GM19395 (cell line): ENCODE results near the gene DCLRE1B.
A peak's percentile ranks its signal among the peaks of the same experiment; 100 is the strongest.

Experiments
- ATAC-seq: cut with Tn5 transposase; IDR thresholded peaks from one replicate; pipeline ENCODE4 v1.9.1; 2021; ENCODE audit warnings: mild to moderate bottlenecking, moderate library complexity; ENCODE audit not compliant: unreplicated experiment

Gene DCLRE1B

GRCh38 chr1:113886417-113887401 is 18.4 kb upstream of the DCLRE1B start:
- ATAC-seq, result no peak

- no peak for ATAC-seq
Observed at GRCh38 chr1:113887402-113888175, 17.5 kb upstream of the DCLRE1B start, which contains the start of gene BCL2L15. Gene BCL2L15 (minus strand): TSS chr1:113887581. CDS start chr1:113887375, 206 bp downstream.

- no peak for ATAC-seq
Observed at GRCh38 chr1:113890816-113891215, 14.3 kb upstream of the DCLRE1B start.

GRCh38 chr1:113891631-113892220 is 13.4 kb upstream of the DCLRE1B start:
- ATAC-seq, result no peak

GRCh38 chr1:113893267-113893666 is 11.9 kb upstream of the DCLRE1B start:
- ATAC-seq, result no peak

DNA sequence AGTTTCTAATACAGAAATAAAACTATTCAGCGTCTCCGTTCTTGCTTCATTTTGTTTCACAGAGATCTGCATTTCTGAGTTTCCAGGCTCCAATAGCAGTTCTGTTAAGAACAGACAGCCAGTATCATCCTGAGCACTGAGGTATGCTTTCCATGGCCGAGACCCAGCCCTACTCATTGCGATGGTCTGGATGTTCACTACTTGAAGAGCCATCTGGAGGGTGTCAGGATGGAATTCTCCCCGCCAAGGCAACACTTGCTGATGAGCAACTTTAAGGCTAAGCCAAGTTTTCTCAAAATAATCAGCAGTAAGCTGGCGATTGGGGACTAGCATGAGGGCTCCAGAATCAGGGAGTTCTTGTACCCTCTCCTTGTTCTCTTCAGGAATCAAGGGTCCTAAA is 10.0 kb upstream of the DCLRE1B start:
- no peak for ATAC-seq

- ATAC-seq, result no peak
Observed at GRCh38 chr1:113895961-113896360, 9.2 kb upstream of the DCLRE1B start.

DNA sequence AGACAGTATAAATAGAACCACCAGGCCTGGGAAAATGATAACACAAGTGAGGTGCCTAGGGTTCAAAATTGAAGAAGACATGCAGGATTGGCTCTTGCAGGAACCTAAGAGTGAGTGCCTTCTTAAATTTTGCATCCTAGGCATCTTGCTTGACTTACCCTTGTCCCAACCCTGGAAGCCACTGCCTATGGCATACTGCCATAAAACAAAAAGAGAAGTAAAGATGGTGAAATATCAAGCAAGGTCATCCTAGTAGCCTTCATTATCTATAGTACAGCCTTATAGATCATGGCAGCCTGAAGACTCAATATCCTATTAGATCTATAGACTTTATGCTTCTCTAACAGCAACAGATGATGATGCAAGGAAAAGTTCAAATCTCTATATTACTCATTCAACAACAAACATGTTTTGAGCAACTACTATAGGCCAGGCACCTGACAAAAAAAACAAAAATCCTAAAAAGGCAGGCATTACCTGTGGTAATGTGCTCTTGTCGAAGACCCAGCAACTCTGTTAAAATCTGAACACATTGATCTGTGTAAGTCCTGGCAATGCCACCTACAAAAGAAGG is 6.8 kb upstream of the DCLRE1B start:
- ATAC-seq, result no peak

DNA sequence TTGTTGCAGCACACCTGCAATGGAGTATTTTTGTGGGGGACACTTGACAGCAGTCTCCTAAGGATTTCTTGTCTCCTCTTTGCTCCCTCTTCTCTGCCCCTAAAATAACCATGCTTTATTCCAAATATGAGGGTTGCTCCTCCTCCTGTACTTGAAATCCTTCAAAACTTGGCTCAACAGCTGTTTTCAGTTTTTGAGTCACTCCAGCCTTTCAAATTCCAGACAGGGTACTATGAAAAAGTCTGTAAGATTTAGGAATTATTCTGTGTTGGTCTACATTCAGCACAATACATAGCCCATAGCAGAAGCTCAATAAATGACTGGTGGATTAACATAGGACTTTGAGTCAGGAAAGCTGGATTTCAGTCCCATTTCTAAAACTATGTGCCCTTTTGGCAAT is 6.0 kb upstream of the DCLRE1B start:
- ATAC-seq, result no peak

- ATAC-seq, result no peak
Observed at GRCh38 chr1:113901191-113901590, 3.9 kb upstream of the DCLRE1B start.

DNA sequence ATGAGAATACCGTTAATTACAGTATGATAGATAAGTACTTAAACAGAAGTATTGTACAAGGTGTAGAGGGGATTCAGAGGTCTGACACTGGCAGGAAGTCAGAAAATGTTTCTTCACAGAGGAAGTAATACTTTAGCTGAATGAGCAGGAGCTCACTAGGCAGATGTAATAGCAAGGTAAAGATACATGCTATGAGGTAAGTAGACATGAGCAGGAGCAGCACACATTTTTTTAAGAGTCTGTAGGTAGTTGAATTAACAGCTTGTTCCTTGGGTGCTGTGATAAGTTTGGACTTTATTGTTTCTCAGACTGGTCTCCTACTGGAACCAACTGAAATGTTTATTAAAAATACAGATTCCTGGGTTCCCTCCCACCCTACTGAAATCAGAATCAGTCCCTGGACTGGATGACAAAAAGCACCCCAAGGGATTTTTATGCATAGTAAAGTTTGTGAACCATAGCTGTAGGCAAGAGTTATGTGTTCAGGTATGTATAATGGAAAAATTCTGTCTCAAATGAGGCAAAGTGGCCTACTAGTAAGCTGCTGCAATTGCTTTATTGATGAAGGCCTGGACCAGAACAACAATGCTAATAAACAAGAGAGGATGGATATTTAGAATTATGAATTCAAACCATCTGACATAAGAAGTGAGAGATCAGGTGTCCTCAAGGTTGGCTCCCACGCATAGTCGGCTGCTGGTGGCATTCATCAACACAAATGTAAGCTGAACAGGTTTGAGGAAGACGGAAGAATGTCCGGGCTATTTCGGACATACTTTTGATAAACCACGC is 1.4 kb upstream of the DCLRE1B start:
- no peak for ATAC-seq

GRCh38 chr1:113904293-113904673 is 843 bp upstream of the DCLRE1B start:
- peak; percentile 45 for ATAC-seq

GRCh38 chr1:113905435-113905861 is 322 bp downstream of the DCLRE1B start:
- ATAC-seq, result peak; percentile 5

DNA sequence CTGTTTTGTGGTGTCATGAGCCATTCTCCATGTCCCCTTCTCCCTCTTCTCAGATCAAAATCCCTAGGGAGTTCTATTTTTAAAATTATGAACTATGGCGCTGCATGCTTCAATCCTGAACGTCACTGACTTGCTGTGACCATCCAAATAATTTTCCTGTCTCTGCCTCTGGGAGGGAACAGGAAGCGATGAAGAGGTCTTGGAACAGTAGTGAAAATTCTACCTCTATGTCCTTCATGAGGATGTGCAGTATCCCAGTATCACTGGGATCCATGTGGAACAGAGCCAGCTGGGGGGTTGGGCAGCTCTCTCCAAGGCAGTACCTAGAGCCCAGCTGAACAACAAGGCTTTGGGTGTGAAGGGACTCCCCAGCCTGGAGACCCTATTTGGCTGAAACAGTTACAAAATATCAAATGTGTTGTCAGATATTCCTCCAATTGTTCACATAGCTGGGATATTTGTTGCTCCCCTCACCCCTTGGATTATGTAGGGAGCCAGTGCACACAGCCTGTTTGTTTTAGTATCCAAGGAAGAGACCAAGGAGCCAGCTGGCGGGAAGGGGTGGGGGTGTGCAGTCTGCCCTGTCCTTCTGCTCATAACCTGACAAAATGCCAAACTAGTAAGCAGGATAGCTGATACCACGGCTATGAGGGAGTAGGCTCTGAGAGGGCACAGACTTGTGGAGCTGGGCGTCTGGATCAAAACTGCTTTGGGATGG is 7.6 kb downstream of the DCLRE1B start:
- no peak for ATAC-seq

- no peak for ATAC-seq
Observed at GRCh38 chr1:113913312-113913668, 8.2 kb downstream of the DCLRE1B start.

- ATAC-seq, result no peak
Observed at GRCh38 chr1:113913887-113914664, 8.9 kb downstream of the DCLRE1B start.

GRCh38 chr1:113916974-113917373 is 11.8 kb downstream of the DCLRE1B start:
- no peak for ATAC-seq

DNA sequence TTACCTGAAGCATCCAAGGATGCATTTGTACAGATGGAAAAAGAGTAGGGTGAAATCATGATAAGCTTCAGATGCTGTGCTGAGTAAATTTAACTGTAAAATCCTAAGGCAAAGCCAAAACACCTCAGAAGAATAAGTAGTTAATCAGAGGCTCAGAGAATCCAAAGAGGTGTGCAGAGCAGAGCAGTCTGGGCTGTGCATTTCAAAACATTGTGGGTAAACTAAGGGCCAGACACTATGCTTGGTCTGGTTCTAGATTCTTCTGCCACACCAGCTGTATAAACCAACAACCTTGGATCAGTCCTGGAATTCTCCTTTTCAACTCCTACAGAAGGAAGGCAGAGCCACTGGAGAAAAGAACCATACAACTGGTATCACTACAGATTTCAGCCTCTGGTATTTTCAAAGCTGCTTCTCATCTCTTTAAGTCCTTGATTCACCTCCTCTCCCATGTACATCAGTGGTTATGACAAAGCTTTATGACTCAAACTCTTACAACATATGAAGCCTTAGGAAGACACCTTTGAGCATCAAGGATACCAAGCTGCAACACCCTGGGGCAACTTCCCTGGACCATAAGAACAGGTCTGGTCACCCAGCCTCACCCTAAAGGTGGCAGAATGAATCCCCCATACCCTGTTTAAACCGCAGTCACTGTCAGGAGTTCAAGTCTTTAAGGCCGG is 12.4 kb downstream of the DCLRE1B start:
- ATAC-seq, result no peak
